ENCODE results near the gene HSPA6.

The HSPA6 gene

DNA sequence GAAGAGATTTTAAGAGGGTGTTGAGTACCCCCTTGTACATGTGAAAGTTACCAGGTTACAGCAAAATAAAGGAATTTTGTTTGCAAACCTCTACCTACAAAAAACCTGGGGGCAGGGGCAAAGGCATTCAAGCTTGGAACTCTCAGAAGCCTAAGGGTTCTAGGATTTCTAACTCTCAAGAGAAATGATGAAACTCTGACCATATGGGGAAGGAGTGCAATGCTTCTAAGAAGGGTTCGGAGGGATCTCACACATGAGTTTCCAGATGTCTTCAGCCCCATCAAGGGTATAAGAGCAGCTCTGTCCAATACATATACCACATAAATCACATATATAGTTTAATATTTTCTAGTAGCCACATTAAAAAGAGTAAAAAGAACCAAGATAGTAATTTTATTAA is 26.4 kb upstream of the HSPA6 start:
- no peak overlapping the region for H3K27ac ChIP-seq

GRCh38 chr1:161498646-161499045 is 25.7 kb upstream of the HSPA6 start:
- H3K27me3 ChIP-seq (ENCODE audit: insufficient read depth, low read depth): no peaks in the 10 kb centered on the region
- H3K4me2 ChIP-seq: no peak overlapping the region
- no peaks in the 10 kb centered on the region for H4K20me1 ChIP-seq (ENCODE audit: insufficient read depth)
- H3K9ac ChIP-seq: no peak overlapping the region
- H3K4me3 ChIP-seq (IDR thresholded peaks at IDR 0.05; ENCODE audit: insufficient read depth, low read depth, low read length): no peak overlapping the region
- TF ChIP-seq, protein P1, sequence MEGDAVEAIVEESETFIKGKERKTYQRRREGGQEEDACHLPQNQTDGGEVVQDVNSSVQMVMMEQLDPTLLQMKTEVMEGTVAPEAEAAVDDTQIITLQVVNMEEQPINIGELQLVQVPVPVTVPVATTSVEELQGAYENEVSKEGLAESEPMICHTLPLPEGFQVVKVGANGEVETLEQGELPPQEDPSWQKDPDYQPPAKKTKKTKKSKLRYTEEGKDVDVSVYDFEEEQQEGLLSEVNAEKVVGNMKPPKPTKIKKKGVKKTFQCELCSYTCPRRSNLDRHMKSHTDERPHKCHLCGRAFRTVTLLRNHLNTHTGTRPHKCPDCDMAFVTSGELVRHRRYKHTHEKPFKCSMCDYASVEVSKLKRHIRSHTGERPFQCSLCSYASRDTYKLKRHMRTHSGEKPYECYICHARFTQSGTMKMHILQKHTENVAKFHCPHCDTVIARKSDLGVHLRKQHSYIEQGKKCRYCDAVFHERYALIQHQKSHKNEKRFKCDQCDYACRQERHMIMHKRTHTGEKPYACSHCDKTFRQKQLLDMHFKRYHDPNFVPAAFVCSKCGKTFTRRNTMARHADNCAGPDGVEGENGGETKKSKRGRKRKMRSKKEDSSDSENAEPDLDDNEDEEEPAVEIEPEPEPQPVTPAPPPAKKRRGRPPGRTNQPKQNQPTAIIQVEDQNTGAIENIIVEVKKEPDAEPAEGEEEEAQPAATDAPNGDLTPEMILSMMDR (conservative IDR thresholded peaks at IDR 0.05; ENCODE audit: low read depth, low read length): no peak
- no peak overlapping the region for H3K27ac ChIP-seq
- H3K79me2 ChIP-seq (ENCODE audit: insufficient read depth, low read depth): no peaks in the 10 kb centered on the region
- H3K4me1 ChIP-seq (ENCODE audit: low read depth, poor library complexity, severe bottlenecking): no peaks in the 10 kb centered on the region
- no peak overlapping the region for H2AFZ ChIP-seq (ENCODE audit: low read depth)
- H3K36me3 ChIP-seq (ENCODE audit: insufficient read depth): no peaks in the 10 kb centered on the region

More for the DNA sequence above, 26.4 kb upstream of the HSPA6 start:
- H3K27me3 ChIP-seq (ENCODE audit: insufficient read depth, low read depth): no peaks in the 10 kb centered on the region
- H3K36me3 ChIP-seq (ENCODE audit: insufficient read depth): no peaks in the 10 kb centered on the region
- TF ChIP-seq, protein P1 (conservative IDR thresholded peaks at IDR 0.05; ENCODE audit: low read depth, low read length): no peak
- no peak overlapping the region for H3K9ac ChIP-seq
- H3K4me1 ChIP-seq (ENCODE audit: low read depth, poor library complexity, severe bottlenecking): no peaks in the 10 kb centered on the region
- H3K79me2 ChIP-seq (ENCODE audit: insufficient read depth, low read depth): no peaks in the 10 kb centered on the region
- H4K20me1 ChIP-seq (ENCODE audit: insufficient read depth): no peaks in the 10 kb centered on the region
- H3K4me2 ChIP-seq: no peak overlapping the region
- H2AFZ ChIP-seq (ENCODE audit: low read depth): no peak overlapping the region
- no peak overlapping the region for H3K4me3 ChIP-seq (IDR thresholded peaks at IDR 0.05; ENCODE audit: insufficient read depth, low read depth, low read length)

DNA sequence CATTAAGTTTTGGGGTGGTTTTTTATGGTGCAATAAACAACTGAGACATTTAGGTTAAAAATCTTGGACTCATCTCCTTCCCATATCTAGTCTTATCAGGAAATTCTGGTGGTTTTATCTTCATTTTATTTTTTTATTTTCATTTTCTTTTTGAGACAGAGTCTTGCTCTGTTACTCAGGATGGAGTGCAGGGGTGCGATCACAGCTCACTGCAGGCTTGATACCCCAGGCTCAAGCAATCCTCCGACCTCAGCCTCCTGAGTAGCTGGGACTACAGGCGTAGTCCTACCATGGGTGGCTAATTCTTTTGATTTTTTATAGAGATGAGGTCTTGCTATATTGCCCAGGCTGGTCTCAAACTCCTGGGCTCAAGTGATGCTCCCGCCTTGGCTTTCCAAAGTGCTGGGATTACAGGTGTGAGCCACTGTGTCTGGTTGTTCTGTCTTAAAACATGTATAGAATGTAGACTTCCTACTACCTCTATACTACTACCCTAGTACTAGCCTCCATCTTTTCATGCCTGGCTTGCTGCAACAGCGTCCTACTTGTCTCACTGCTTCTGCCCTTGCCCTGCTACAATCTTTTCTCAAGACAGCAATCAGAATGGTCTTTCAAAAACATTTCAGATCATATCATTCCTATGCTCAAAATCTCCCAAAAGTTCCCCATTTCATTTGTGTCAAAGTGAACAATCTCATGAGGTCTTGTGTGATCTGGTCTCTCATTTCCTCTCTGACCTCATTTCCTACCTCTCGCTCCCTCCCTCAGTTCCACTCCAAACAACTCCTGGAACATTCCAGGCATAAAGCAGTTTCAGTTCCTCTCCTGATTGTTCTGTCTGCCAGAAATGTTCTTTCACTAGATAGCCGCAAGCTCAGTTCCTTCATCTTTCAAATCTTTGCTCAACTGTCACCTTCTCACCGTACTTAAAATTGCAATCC is 25.0 kb upstream of the HSPA6 start:
- TF ChIP-seq, protein P1 (conservative IDR thresholded peaks at IDR 0.05; ENCODE audit: low read depth, low read length): no peak
- H3K9ac ChIP-seq: no peak overlapping the region
- no peaks in the 10 kb centered on the region for H3K79me2 ChIP-seq (ENCODE audit: insufficient read depth, low read depth)
- no peaks in the 10 kb centered on the region for H3K4me1 ChIP-seq (ENCODE audit: low read depth, poor library complexity, severe bottlenecking)
- H3K36me3 ChIP-seq (ENCODE audit: insufficient read depth): no peaks in the 10 kb centered on the region
- no peak overlapping the region for H2AFZ ChIP-seq (ENCODE audit: low read depth)
- no peaks in the 10 kb centered on the region for H4K20me1 ChIP-seq (ENCODE audit: insufficient read depth)
- no peaks in the 10 kb centered on the region for H3K27me3 ChIP-seq (ENCODE audit: insufficient read depth, low read depth)
- H3K27ac ChIP-seq: no peak overlapping the region
- H3K4me3 ChIP-seq (IDR thresholded peaks at IDR 0.05; ENCODE audit: insufficient read depth, low read depth, low read length): no peak overlapping the region
- no peak overlapping the region for H3K4me2 ChIP-seq

DNA sequence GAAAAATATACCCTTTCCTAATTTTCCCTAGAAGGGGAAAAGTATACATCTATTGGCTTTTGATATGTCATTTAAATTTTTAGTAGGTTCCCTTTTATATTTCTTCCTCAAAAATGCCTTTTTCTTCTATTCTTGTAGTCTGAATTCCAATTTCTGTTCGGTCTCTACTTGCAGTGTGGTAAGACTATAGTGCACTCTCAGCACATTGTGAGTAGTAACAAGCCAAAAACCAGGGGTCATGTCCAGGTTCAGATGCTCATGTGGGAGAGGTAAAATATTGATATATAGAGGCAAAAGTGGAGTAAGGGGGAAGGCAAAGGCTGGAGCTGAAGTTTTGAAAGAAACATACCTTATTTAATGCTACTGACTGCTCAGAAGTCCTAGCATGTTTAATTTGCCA is 23.1 kb upstream of the HSPA6 start:
- Histone ChIP-seq H4K20me1 (ENCODE audit: insufficient read depth) (no peaks in the 10 kb centered on the region), H2AFZ (ENCODE audit: low read depth) (no peak overlapping the region), H3K4me3 (IDR thresholded peaks at IDR 0.05; ENCODE audit: insufficient read depth, low read depth, low read length) (no peak overlapping the region), H3K79me2 (ENCODE audit: insufficient read depth, low read depth) (no peaks in the 10 kb centered on the region), H3K27me3 (ENCODE audit: insufficient read depth, low read depth) (no peaks in the 10 kb centered on the region), H3K4me1 (ENCODE audit: low read depth, poor library complexity, severe bottlenecking) (no peaks in the 10 kb centered on the region), H3K9ac (no peak overlapping the region), H3K36me3 (ENCODE audit: insufficient read depth) (no peaks in the 10 kb centered on the region), H3K4me2 (no peak overlapping the region), H3K27ac (no peak overlapping the region)
- TF ChIP-seq, protein P1 (conservative IDR thresholded peaks at IDR 0.05; ENCODE audit: low read depth, low read length): no peak

All from KMS-11 (cell line).